LNCAP (cell line): ENCODE data around the gene CRYL1.

Experiments
- TF ChIP-seq, protein P1 (sequence below): fragments of 450-650 bp; IDR thresholded peaks from 2 replicates; pipeline ENCODE4 v1.5.1; 2017; ENCODE audit warnings: mild to moderate bottlenecking

Gene CRYL1

DNA sequence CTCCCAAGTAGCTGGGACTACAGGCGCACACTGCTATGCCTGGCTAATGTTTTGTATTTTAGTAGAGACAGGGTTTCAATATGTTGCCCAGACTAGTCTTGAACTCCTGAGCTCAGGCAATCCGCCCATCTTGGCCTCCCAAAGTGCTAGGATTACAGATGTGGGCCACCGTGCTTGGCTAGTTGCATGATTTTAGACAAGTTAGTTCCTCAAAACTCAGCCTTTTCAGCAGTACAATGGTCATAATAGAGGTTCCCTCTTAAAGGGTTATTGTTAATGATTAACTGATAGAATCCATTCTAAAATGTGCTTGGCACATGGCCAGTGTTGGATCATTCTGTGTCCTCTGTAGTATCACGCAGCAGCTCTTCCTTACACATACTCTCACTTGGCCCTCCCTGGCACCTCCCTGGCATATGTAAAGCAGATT lies 21.8 kb upstream of the CRYL1 start:
- TF ChIP-seq, protein P1, sequence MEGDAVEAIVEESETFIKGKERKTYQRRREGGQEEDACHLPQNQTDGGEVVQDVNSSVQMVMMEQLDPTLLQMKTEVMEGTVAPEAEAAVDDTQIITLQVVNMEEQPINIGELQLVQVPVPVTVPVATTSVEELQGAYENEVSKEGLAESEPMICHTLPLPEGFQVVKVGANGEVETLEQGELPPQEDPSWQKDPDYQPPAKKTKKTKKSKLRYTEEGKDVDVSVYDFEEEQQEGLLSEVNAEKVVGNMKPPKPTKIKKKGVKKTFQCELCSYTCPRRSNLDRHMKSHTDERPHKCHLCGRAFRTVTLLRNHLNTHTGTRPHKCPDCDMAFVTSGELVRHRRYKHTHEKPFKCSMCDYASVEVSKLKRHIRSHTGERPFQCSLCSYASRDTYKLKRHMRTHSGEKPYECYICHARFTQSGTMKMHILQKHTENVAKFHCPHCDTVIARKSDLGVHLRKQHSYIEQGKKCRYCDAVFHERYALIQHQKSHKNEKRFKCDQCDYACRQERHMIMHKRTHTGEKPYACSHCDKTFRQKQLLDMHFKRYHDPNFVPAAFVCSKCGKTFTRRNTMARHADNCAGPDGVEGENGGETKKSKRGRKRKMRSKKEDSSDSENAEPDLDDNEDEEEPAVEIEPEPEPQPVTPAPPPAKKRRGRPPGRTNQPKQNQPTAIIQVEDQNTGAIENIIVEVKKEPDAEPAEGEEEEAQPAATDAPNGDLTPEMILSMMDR = no peak

DNA sequence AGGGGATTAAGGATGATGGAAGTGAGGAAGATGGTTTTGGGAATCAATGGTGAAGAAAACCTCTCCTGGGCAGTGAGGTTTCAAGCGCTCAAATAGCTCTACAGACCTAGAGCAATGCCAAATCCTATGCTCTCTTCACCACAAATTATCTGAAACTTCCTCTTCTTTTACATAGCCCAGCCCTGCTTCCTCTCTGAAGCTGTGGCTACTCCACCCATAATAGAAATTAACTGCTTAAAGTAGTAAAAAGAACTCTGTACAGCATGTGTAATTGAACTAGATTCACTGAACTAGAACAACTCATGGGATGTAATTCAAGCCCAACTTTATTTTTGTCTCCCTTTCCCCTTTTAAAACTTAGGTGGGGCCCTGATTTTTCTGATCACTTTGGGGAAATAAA lies 20.9 kb upstream of the CRYL1 start:
- TF ChIP-seq, protein P1 = no peak

DNA sequence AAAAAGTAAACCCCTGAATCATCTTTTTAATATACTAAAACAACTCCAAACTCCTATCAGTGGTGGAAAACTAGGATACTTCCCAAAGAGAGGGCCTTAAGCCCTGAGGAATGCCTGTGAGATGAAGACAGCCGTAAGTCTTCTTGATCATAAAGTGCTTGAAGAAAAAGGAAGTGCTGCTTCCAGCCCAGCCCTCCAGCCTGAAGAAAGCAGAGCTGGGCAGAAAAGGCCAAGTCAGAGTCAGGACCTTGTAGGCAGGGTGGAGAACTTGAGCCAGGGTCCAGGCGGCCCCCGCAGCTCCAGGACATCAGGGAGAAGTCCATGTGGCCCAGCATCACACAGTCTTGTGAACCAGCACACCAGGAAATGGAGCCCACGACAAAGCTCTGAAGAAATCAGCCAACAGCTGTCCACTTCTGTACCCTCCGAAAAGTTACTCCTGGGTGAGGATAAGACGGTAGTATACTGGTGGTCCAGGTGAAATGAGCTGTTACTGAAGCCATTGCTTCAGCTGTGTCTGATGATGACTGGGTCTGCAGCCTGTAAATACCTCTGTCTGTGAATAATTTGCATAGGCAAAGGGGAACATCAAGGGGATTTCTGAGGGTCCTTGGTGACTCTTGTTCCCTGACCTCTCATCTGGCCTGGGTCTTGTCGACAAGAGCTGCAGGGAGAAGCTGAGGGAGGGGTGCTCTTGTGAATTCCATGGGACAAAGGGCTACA lies 18.7 kb upstream of the CRYL1 start:
- TF ChIP-seq, protein P1 = no peak

DNA sequence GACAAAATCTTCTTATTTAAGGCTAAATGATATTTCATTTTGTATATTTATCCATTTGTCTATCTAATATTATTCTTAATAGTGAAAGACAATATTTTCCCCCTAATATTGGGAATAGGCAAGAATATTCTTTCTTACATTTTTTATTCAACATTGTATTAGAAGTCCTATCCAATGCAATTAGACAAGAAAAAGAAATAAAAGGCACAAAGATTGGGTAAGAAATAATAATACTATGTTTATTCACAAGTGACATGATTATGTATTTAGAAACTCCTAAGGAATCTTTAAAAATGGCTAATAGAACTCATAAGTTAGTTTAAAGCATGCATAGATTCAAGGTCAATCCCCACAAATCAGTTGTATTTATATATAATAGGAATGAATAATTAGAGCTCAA lies 11.3 kb upstream of the CRYL1 start:
- TF ChIP-seq, protein P1 = no peak

DNA sequence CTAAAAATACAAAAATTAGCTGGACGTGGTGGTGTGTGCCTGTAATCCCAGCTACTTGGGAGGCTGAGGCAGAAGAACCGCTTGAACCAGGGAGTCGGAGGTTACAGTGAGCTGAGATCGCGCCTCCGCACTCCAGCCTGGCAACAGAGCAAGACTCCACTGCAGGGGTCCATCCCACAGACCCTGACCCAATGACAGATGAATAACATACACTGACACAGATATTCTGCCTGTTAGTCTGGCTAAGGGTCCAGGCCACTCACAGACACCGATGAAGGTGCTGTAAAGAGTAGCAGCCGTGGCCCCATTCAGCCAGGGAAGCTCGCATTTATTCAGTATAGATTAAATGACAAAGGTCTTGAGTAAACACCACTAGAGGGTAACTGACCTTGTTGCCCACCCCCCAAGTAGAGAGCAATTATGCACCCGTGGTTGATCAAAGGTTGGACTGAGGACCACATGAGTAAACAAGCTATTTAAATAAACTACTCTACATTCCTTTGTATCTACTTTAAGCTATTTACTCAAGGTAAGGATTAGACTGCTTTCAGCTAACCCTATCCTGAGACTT lies 8.5 kb upstream of the CRYL1 start:
- TF ChIP-seq, protein P1 = no peak

DNA sequence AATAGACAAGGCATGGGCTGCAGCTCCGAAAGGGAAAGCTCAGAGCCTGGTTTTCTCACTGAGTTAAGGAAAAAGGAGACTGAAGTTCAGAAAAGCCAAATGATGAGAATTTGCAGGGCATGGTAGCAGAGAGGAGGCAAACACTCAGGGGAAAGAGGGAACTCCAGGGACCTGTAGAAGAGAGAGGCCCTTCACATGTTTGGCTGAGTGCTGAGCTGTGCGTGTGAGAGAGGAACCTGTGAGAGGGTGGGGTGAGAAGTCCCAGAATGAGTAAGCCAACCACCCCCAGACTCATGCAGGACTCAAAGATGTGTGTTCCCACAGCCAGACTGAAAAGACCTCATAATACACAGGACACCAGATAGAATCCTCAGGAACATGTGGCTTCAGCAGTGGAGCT lies 2.8 kb upstream of the CRYL1 start:
- TF ChIP-seq, protein P1 = no peak

DNA sequence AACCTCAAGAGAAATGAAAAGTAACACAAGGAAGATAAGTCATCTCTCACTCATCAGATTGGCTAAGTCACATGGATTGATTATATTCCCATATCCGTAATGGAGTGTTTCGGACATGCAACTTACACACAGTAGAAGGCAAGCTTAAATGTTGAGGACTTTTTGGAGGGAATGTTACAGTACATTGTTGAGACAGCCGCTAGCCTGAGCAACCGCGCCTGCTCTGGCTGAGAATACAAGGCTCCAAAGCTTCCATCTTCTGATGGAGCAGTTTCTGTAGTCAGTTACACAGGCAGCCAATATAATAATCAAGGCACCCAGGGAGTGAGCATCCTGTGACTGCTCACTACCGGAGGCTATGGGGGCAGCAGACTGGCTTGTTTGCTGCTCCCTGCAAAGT lies 1.0 kb upstream of the CRYL1 start:
- TF ChIP-seq, protein P1 = no peak
